Stimulated activated CD4-positive, alpha-beta T cell treated with anti-CD3 and anti-CD28 coated beads, Interleukin-4, amount 100 ng/mL, for 1 hour (primary cell): ENCODE data around the gene FAM13B.
"Not testable (repeated sequence)": the region's sequence is repeated elsewhere in the genome, so short reads cannot be mapped to it uniquely, and the experiment has no call there.

Experiments used
- DNase-seq: peaks from one replicate; pipeline ENCODE4 v3.0.0-alpha.2; 2020

The FAM13B gene

GRCh38 chr5:138032572-138033385, at the start of gene FAM13B:
TSS of gene FAM13B (minus strand) at chr5:138033079. CDS start at chr5:138019111, 13,968 bp downstream.
- peak; percentile 78 for DNase-seq

GRCh38 chr5:138082033-138082432, 49.2 kb upstream of the FAM13B start:
- no peak for DNase-seq

DNA sequence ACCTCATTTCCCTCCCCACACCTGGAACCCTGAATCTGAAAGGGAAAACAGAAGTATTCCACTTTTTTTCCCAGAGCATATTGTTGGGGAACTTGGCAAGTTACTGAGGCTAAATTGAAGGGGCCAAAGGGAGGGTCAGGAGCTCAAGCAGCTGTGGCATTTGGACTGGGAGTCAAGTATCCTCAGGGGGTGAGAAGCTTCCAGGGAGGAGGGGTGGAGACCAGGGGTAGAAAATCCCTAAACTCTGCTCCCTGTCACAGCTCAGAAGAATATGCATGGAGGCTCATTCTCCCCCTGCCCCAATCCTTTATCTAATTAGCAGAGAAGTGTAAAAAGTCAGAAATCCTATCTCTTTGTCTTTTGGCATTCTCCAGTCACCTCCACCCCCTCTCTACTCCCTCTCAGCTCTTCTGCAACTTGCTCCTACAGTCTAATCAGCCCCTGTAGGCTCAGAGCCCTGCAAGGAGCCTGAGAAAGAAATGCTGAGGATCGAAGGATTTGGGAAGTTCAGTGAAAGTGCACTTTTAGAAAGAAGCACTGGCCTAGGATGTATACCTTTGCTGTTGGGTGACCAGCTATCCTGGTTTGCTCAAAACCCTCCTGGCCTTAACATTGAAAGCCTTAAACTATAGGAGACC, 45.2 kb upstream of the FAM13B start:
- no peak for DNase-seq

DNA sequence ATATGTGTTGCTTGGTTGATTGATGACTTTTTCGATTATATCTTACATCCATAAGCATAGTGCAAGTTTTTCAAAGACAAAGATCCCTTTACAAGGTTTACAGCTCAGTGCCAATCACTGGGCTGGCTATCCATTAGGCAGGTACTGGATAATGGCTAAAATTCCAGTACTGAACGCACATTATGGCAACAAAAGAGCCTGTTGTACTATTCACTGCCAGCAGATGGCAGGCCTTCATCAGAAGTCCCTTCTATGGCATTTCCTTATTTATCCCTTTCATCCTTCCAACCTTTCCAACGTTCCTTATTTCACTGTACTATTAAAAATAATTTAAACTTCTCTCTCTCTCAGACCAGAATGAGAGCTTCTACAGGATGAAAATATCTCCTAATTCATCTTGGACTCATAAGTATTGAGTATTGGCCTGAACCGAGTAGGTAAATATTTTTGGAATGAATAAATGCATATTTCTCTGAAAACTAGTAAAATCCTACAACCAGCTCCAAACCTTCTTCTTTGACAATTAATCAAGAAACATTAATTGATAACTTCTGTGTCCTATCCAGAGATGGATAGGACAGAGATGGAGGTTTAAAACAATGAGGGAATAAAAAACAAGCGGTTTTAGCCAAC, 44.3 kb upstream of the FAM13B start:
- peak; percentile 43 for DNase-seq

DNA sequence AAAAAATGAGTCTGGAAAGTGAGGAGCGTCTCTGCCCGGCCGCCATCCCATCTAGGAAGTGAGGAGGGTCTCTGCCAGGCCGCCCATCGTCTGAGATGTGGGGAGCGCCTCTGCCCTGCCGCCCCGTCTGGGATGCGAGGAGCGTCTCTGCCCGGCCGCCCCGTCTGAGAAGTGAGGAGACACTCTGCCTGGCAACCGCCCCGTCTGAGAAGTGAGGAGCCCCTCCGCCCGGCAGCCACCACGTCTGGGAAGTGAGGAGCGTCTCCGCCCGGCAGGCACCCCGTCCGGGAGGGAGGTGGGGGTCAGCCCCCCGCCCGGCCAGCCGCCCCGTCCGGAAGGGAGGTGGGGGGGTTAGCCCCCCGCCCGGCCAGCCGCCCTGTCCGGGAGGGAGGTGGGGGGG, 37.1 kb upstream of the FAM13B start:
- DNase-seq, result not testable (repeated sequence)

- peak; percentile 74 for DNase-seq
These were observed 36.1 kb upstream of the FAM13B start for GRCh38 chr5:138068742-138069600.

- no peak for DNase-seq
These were observed 35.1 kb upstream of the FAM13B start for GRCh38 chr5:138067945-138068344.

DNA sequence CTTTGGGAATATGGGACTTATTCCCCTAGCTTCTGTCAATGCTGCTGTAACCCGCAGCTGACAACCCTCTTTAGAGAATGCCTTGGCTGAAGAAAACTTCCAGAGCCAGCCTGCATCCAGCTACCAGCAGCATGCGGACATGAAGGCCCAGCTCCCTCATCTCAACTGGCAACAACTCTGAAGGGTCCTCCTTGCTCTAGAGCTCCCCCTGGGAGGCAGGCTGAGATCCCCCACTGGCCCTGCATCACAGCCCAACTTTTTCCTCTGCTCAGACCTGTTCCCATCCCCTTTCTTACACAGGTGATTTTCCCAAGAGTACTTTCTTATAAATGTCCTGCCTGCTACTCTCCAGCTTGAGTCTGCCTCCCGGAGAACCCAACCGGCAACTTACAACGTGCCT, 32.2 kb upstream of the FAM13B start:
- peak; percentile 12 for DNase-seq

GRCh38 chr5:138064526-138064925, 31.6 kb upstream of the FAM13B start:
- no peak for DNase-seq

DNA sequence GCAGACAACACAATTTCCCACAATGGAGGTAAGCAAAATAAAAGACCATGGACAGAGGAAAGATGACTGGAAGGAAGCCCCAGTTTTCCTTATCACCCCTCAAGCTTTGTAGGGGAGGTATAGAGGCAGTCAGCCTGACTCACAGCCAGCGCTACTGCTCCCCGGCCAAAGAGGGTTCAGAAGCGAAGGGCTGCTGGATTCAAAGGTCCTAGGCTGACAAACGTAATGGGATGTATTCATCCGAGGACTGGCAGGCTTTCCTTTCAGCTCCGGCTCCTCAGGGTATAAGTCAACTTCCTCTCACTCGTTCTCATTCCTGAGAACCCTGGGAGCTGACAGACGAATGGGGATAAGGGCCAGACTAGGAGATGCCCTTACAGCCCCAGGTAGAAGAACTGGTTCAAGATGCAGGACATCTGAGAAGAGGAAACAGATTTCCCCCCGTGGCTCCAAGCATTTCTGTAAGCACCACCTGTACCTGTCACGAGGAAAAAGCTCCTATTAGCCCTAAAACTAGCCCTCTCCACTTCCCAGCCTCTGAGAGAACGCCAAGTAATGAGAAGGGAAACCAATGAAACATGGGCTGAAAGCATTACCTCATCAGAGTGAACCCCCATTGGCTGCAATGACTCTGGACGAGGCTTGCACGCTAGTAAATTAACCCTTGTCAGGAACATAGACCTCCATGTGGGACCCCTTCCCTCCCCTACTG, 22.1 kb upstream of the FAM13B start:
- DNase-seq, result no peak

- no peak for DNase-seq
These were observed 21.3 kb upstream of the FAM13B start for GRCh38 chr5:138054206-138054605.

GRCh38 chr5:138053554-138053953, 20.7 kb upstream of the FAM13B start:
- DNase-seq, result no peak

DNA sequence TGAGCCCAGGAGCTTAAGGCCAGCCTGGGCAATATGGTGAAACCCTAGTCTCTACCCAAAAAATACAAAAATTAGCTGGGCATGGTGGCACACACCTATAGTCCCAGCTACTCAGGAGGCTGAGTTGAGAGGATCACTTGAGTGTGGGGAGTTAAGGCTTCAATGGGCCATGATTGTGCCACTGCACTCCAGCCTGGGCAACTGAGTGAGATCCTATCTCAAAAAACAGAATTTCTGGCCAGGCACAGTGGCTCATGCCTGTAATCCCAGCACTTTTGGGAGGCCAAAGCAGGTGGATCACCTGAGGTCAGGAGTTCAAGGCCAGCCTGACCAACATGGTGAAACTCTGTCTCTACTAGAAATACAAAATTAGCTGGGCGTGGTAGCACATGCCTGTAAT, 19.8 kb upstream of the FAM13B start:
- not testable (repeated sequence) for DNase-seq

DNA sequence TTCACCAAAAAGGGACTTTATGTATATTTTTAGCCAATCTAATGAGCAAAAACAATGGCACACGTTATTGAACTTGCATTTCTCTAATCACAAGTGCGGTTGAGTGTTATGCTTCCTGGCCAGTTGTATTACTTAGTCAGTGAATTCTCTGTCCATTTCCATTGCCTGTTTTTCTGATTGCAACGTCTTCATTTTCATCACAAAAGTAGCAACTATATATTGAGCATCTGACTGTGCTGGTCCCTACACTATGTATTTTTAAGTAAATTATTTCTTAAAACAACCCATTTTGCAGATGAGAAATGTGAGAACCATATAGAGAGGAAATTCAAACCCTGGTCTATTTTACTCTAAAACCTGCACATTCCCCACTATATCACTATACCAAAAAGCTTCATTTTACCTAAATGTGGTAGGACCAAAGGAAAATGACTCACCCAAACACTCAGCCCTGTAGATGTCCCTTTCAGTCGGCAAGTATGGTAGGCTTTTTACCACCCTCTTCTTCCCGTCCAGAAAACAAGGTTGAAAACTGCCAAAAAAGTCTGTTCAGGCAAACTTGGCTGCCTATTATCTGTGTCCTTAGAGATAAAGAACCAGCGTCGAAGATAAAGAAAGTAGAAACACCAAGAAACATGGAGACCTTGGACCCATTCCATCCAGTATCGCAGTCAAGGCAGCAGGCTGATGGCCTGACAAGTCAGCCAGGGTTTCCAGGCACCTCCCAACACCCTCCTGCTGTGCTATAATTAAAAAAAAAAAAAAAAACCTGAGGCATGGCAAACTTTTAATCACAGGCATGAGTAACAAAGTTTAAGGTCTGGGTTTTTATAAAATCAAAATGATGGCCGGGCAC, 18.8 kb upstream of the FAM13B start:
- no peak for DNase-seq

DNA sequence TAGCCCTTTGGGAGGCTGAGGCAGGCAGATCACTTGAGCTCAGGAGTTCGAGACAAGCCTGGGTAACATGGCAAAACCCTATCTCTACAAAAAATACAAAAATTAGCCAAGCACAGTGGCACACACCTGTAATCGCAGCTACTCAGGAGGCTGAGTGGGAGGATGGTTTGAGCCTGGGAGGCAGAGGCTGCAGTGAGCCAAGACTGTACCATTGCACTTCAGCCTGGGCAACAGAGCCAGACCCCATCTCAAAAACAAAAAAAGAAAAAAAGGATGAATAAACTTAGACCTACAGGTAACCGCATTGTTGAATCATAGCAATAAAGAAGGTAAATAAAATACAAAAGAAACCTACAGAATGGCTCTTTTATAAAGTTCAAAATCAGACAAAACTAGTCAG, 12.4 kb upstream of the FAM13B start:
- DNase-seq, result not testable (repeated sequence)

DNA sequence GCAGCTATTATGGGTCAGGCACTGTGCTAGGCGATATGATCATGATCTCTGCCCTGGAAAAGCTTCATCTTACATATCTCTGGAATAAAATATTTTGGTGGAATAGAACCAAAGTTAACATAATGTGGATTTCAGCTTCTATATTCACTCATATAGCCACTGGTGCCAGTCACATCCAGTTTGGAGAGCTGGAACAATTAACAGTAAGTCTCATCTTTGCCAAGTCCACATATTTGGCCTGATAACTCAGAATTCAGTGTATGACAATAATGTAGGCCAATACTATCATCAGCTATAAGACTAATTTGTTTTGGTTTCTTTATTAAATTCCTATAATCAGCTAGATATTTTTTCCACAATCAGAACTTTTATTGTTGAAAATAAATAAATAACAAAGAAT, 5.9 kb upstream of the FAM13B start:
- no peak for DNase-seq

- DNase-seq, result no peak
These were observed 5.2 kb upstream of the FAM13B start for GRCh38 chr5:138037907-138038633.

- no peak for DNase-seq
These were observed 4.4 kb upstream of the FAM13B start for GRCh38 chr5:138037271-138037670.

DNA sequence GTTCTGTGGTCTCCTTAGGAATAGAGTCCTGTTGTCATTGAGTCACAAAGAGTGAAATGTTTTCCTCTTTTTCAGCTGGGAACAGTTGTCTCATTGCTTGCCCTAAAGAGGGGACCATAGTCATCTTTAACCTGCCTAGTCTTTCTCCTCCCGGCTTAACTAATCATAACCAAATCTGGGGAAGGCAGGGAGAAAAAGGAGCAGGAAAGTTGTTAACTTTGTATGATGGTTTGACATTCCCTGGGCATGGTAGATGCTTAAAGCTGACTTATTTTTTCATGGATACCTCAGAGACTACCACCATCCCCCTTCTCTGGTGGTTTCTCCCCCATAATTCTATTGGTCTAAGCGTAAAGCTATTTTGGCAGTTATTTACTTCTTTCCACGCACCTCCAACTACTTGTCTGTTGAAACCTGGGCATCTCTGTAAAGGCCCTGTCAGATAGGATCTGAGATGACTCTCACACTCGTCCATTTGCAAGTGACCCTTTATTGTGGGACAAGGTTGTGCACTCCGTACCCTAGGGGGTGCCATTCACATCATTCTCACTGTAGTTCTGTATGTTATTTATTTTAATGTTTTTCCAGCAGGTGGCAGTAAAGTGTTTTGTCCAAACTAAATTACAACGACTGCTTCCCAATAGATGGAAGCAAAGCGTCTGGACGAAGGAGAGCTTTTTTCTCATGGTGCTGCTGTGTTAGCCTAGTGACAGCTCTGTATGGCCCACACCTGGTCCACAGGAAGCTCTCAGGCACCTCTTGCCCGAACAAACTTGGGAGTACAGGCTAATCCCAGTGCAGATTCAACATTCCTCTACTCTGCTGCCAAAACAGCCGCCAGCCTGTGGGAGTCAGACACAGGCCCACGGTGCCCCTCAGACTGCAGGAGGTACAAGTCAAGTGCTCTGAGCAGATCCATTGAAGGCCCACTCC, 3.0 kb upstream of the FAM13B start:
- peak; percentile 40 for DNase-seq
